ENCODE data around the gene POU5F2.

Gene POU5F2

GRCh38 chr5:93741136-93741811 is at the start of gene POU5F2:
Gene POU5F2 (minus strand): TSS chr5:93741600. CDS start chr5:93741563, 37 bp downstream.
- no peak for DNase-seq

- DNase-seq = no peak
Measured at GRCh38 chr5:93790401-93790800, 49.0 kb upstream of the POU5F2 start.

DNA sequence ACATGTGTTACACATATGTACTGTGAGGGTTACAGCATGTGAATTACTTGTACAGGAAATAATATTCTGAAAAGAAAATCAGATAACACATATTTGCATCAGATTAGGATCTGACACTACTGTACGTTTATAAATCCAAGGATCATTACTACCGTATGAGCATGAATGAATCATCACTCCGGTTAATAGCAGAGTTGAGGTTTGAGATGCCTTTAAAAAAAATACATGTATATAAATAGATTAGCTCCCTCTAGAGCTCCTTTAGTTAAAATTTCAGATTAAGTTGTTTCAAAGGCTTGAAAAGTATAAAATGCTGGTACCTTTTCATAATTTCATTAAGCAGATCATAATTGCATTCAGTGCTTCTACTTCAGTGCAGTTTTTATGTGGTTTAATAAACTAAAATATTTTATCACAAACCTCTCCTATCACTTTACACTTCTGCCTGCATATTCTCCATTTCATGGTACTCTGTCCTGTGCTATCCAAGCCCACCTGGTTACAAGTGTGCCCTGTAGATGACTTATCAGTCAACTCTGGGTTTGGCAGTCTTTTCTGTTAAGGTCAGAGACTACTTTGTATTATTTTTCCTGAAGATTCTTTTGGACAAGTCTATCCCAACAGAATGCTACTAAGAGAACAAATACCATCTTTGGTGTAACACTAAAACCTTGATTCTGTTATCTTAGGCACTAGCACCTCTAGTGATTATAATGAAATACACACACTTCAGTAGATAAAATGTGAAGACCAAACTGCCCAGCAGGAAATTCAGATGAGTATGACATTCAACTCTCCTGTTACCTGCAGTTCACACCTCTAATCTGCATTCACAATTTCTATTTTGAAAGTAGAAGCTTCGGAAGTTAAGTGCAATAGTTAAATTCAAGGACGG is 48.0 kb upstream of the POU5F2 start:
- no peak for DNase-seq

DNA sequence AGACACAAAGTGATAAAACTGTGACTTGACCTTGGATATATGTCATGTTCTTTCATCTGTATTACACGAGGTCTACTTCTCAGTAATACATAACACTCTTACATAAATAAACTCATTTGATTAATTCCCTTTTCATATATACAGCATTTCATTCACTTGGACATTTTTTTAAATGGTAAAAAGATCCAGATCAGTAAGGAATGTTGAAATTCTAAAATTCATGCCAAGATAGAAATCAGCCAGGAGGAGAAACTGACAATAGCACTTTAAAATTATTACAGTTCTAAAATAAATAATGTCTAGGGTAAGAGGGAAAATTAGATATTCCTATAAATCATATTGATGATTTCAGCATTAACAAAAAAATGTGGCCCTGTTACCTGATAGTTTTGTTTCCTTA is 46.2 kb upstream of the POU5F2 start:
- DNase-seq = no peak

- no peak for DNase-seq
Measured at GRCh38 chr5:93785475-93785874, 44.1 kb upstream of the POU5F2 start.

- DNase-seq = no peak
Measured at GRCh38 chr5:93782978-93783377, 41.6 kb upstream of the POU5F2 start.

DNA sequence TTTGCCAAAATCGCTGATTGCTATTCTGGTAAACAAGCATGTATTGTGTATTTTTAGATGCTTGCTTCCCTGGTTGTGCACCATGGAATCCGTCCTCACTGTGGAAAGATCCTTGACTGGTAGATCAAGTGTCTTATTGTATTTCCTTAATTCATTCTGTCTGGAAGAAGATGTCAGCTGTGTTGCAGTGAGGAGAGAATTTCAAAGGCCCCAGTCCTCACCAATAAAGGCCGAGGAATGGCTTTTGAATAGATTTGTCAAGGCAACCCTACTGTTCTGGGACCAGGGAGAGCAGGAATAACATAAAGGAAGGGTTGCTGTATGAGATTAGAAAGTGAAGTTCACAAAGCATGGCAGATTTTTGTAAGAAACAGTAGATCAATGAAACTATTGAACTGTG is 36.2 kb upstream of the POU5F2 start:
- no peak for DNase-seq

GRCh38 chr5:93756372-93756771 is 15.0 kb upstream of the POU5F2 start:
- DNase-seq = no peak

- DNase-seq = no peak
Measured at GRCh38 chr5:93755716-93756115, 14.3 kb upstream of the POU5F2 start.

- DNase-seq = no peak
Measured at GRCh38 chr5:93748875-93749397, 7.5 kb upstream of the POU5F2 start.

DNA sequence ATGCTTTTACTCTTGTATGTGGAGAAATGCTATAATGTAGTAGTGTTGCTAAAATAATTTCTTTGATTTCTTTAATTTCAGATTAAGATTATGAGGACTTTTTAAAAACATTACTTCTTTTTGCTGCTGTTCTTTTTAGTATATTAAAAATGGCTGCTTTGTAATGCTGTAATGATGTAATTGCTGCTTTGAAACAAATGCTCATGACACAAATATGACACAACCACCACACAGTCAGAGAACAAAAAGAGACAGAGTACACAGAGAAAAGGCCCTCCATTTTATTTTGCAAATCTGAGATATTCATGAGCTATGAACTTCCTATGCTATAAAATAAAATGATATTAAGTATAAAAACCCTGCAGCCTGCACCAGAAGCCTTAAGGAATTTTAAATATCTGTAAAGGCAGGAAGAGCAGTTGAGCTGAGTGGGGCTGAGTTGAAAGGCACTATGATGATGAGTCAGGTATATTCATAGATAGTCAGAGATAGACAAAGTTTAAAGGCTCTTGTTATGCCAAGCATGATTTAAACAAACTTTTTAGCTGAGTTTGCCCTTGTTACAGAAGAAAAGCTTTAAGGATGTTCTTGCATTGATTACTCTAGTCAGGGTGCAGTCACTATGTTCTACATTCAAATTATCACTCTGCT is 5.1 kb upstream of the POU5F2 start:
- no peak for DNase-seq

- DNase-seq = no peak
Measured at GRCh38 chr5:93736284-93736683, 5.1 kb downstream of the POU5F2 start.

DNA sequence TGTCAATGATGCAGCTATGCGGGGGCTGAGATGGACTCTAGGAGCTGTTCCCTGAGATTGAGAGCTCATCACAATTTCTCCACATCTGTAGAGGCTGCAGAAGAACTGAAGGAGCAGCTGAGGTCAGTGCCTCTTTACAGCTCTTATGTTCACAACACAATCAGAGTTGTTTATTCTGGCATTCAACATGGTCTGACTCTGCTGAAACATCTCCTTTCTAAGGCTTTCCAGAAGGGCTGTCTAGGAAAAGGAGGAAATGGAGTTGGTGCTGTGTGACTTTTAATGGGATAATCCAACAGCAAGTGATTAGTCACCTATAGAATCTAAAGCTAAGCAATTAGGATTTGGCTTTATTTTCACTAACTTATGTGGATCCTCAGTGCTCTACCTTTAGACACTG is 6.0 kb downstream of the POU5F2 start:
- no peak for DNase-seq

GRCh38 chr5:93731987-93732386 is 9.4 kb downstream of the POU5F2 start:
- no peak for DNase-seq

DNA sequence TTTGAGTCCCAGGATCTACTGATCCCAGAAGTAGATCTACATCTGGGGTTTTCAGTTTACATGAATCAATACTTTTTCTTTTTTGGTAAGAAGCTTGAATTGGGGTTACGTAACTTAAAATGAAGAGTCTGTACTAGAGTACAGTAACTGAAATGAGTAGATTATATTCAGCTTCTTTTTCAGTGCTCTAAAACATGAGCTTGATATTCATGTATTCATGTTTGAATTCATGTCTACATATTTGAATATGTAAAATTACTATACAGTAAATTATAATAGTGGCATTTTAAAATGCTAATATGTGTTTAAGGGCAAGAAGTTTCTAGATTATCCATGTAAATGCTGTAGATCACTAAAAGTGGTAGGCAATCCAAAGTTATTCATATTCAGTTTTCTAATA is 14.8 kb downstream of the POU5F2 start:
- no peak for DNase-seq

GRCh38 chr5:93724791-93725190 is 16.6 kb downstream of the POU5F2 start:
- DNase-seq = no peak

- DNase-seq = no peak
Measured at GRCh38 chr5:93723681-93724080, 17.7 kb downstream of the POU5F2 start.

GRCh38 chr5:93723005-93723404 is 18.4 kb downstream of the POU5F2 start:
- no peak for DNase-seq

DNA sequence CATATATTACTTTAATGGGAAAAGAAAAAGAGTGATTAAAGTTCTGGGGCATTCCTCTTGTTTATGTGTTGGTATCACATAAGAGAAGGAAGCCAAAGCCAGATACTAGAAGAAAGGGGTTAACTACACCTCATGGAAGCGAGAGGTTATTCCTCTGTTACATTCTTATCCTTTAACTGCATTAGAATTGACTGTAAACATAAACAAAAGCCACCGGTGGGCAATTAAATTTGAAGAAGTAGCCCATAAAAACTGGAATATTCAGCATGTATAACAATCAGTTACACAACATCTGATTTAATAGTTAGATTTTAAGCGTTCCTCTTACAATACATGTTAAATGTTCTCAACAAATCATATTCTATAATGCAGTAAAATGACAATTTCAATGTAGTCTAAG is 18.8 kb downstream of the POU5F2 start:
- DNase-seq = no peak

- DNase-seq = no peak
Measured at GRCh38 chr5:93721511-93721910, 19.9 kb downstream of the POU5F2 start.

GRCh38 chr5:93721071-93721470 is 20.3 kb downstream of the POU5F2 start:
- no peak for DNase-seq

GRCh38 chr5:93717162-93717561 is 24.2 kb downstream of the POU5F2 start:
- peak in 2 of 56 donors; percentile 1 to 24 for DNase-seq
